GM18507 (cell line): Measurements from ENCODE around the gene DCANP1.

Experiments used
- DNase-seq: peaks from one replicate; pipeline ENCODE4 v3.0.0; 2011; ENCODE audit warnings: low read depth; ENCODE audit not compliant: insufficient read length; ENCODE audit errors: extremely low spot score
- FAIRE-seq: peaks from 2 replicates; lab custom pipeline; 2011; peaks lifted over from hg19 to GRCh38; lab: Jason Lieb, UNC

Gene DCANP1

GRCh38 chr5:135481909-135482311, 34.8 kb upstream of the DCANP1 start:
- no peak for FAIRE-seq
- DNase-seq = no peak

- DNase-seq = no peak
- FAIRE-seq = no peak
Observed at GRCh38 chr5:135481387-135481786, 34.2 kb upstream of the DCANP1 start.

- FAIRE-seq (no peak), DNase-seq (no peak)
Observed at GRCh38 chr5:135480511-135480910, 33.4 kb upstream of the DCANP1 start.

- no peak for FAIRE-seq
- no peak for DNase-seq
Observed at GRCh38 chr5:135478938-135479337, 31.8 kb upstream of the DCANP1 start.

- DNase-seq = no peak
- FAIRE-seq = no peak
Observed at GRCh38 chr5:135477613-135478066, 30.5 kb upstream of the DCANP1 start.

GRCh38 chr5:135476615-135477581, 29.8 kb upstream of the DCANP1 start:
- FAIRE-seq (no peak), DNase-seq (no peak)

GRCh38 chr5:135473956-135474670, 27.0 kb upstream of the DCANP1 start:
- DNase-seq (no peak), FAIRE-seq (no peak)

- DNase-seq = no peak
- no peak for FAIRE-seq
Observed at GRCh38 chr5:135472141-135472540, 25.0 kb upstream of the DCANP1 start.

- no peak for DNase-seq
- no peak for FAIRE-seq
Observed at GRCh38 chr5:135471726-135472125, 24.6 kb upstream of the DCANP1 start.

GRCh38 chr5:135469911-135470310, 22.8 kb upstream of the DCANP1 start:
- DNase-seq (no peak), FAIRE-seq (no peak)

- FAIRE-seq (no peak), DNase-seq (no peak)
Observed at GRCh38 chr5:135468541-135468940, 21.4 kb upstream of the DCANP1 start.

GRCh38 chr5:135467871-135468485, 20.8 kb upstream of the DCANP1 start:
- no peak for FAIRE-seq
- no peak for DNase-seq

- FAIRE-seq (no peak), DNase-seq (no peak)
Observed at GRCh38 chr5:135467051-135467625, 20.0 kb upstream of the DCANP1 start.

GRCh38 chr5:135466178-135467050, 19.3 kb upstream of the DCANP1 start:
- FAIRE-seq (peak; percentile 55), DNase-seq (peak; percentile 59)

- FAIRE-seq = no peak
- DNase-seq = no peak
Observed at GRCh38 chr5:135465391-135466122, 18.4 kb upstream of the DCANP1 start.

GRCh38 chr5:135462304-135462703, 15.2 kb upstream of the DCANP1 start:
- peak; percentile 74 for FAIRE-seq

GRCh38 chr5:135461481-135462151, 14.5 kb upstream of the DCANP1 start:
- DNase-seq (no peak), FAIRE-seq (no peak)

More at GRCh38 chr5:135462304-135462703, 15.2 kb upstream of the DCANP1 start:
- DNase-seq = no peak
